ENCODE results near the gene UROC1. TPM values are rescaled to one million over a fixed set of nuclear protein-coding genes. Genes with fewer than 3 reads are reported as not detected.

UROC1 gene
- polyA plus RNA-seq, 1 of the 3 experiments (the other 2 are of a cell fraction): not detected

- TF ChIP-seq FOSL2 (IDR thresholded peaks at IDR 0.05; ENCODE audit: borderline replicate concordance, low read depth) (no peak), RCOR1 (IDR thresholded peaks at IDR 0.05; ENCODE audit: low read length) (no peak), ELF1 (IDR thresholded peaks at IDR 0.05) (no peak), CHD2 (IDR thresholded peaks at IDR 0.05; ENCODE audit: low read length, partially characterized antibody) (no peak), RFX5 (IDR thresholded peaks at IDR 0.05; ENCODE audit: low read length) (no peak), TAF1 (IDR thresholded peaks at IDR 0.05; ENCODE audit: borderline replicate concordance, low read depth, low read length) (no peak), EP300 (IDR thresholded peaks at IDR 0.05; ENCODE audit: borderline replicate concordance in 1 of 2, low read depth in 1 of 2, low read length in 1 of 2) (no peak), IRF3 (IDR thresholded peaks at IDR 0.05; ENCODE audit: low read depth, low read length) (no peak), GABPA (IDR thresholded peaks at IDR 0.05; ENCODE audit: low read depth) (no peak), TEAD4 (IDR thresholded peaks at IDR 0.05; ENCODE audit: borderline replicate concordance, insufficient read depth) (no peak), TCF12 (IDR thresholded peaks at IDR 0.05) (no peak), EZH2phosphoT487 (IDR thresholded peaks at IDR 0.05; ENCODE audit: borderline replicate concordance, low read depth) (no peak), FOXM1 (IDR thresholded peaks at IDR 0.05; ENCODE audit: low read depth) (no peak), REST (IDR thresholded peaks at IDR 0.05; ENCODE audit: low read depth, low read length) (no peak), NFIC (IDR thresholded peaks at IDR 0.05; ENCODE audit: borderline replicate concordance) (no peak), FOXJ3 (CRISPR knock-in tag; IDR thresholded peaks at IDR 0.05) (no peak), YY1 (IDR thresholded peaks at IDR 0.05; ENCODE audit: low read depth) (no peak), SIN3A (IDR thresholded peaks at IDR 0.05; ENCODE audit: borderline replicate concordance, low read depth, low read length) (no peak), RAD21 (IDR thresholded peaks at IDR 0.05; ENCODE audit: low read length) (no peak), PBX3 (IDR thresholded peaks at IDR 0.05) (no peak)
- ChIA-PET POLR2A (no interaction called here), CTCF (no interaction called here)
- 83% methylated on average over 6 of the region's 7 CpGs for WGBS (ENCODE audit: low lambda C conversion rate)
- no peak overlapping the region for H3K9ac ChIP-seq
- H3K27me3 ChIP-seq (ENCODE audit: insufficient read depth): no peaks in the 10 kb centered on the region
- no peak overlapping the region for H3K4me3 ChIP-seq (ENCODE audit: low read depth in 2 of 2, low read length in 1 of 2)
- peaks cover 45 to 85% of the 10 kb centered on the region in 2 experiments for H3K36me3 ChIP-seq (replicated peaks in 1 of 2; ENCODE audit: control insufficient read depth in 1 of 2, insufficient read depth in 2 of 2, low read length in 1 of 2)
- no peaks in the 10 kb centered on the region for H3F3A ChIP-seq (replicated peaks; ENCODE audit: insufficient read depth)
- H3K27ac ChIP-seq (ENCODE audit: low read depth in 2 of 2, low read length in 1 of 2): no peak overlapping the region
- no peaks in the 10 kb centered on the region for H3K9me3 ChIP-seq
- H3K9me2 ChIP-seq: no peaks in the 10 kb centered on the region
- peaks cover 26% of the 10 kb centered on the region for H4K20me1 ChIP-seq (ENCODE audit: insufficient read depth)
- H2AFZ ChIP-seq (ENCODE audit: low read depth): no peak overlapping the region
- H3K4me2 ChIP-seq: no peak overlapping the region
- peaks cover 5% of the 10 kb centered on the region; the same call in 1 of the 2 replicates for H3K79me2 ChIP-seq (ENCODE audit: insufficient read depth)
- no peak for DNase-seq
- peaks cover 0 to 2% of the 10 kb centered on the region in 2 experiments; a peak in 1 of 4 replicates for H3K4me1 ChIP-seq (ENCODE audit: control insufficient read depth in 1 of 2, insufficient read depth in 2 of 2, low read depth in 1 of 2, low read length in 1 of 2)
Observed at GRCh38 chr3:126460381-126460780, 57.2 kb downstream of the UROC1 start.
